Measurements from ENCODE around the gene TSKS.

DNA sequence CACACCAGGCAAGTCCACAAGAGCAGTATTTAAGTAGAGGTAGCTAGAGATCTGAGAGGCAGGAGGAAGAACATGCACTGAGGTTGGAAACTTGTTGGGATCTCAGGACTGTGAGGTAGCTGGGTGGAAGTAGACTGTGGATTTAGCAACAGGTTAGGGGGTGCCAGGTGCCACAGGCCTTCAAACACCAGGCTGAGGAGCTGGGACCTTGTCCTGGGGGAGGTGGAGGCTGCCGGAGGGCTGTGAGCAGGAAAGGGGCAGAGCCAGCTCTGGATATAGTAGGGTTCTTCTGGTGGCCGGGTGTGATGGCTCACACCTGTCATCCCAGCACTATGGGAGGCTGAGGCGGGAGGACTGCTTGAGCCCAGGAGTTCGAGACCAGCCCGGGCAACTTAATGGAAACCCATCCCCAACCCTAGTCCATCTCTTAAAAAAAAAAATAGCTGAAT is 46.9 kb upstream of the TSKS start:
- TF ChIP-seq, protein P1, sequence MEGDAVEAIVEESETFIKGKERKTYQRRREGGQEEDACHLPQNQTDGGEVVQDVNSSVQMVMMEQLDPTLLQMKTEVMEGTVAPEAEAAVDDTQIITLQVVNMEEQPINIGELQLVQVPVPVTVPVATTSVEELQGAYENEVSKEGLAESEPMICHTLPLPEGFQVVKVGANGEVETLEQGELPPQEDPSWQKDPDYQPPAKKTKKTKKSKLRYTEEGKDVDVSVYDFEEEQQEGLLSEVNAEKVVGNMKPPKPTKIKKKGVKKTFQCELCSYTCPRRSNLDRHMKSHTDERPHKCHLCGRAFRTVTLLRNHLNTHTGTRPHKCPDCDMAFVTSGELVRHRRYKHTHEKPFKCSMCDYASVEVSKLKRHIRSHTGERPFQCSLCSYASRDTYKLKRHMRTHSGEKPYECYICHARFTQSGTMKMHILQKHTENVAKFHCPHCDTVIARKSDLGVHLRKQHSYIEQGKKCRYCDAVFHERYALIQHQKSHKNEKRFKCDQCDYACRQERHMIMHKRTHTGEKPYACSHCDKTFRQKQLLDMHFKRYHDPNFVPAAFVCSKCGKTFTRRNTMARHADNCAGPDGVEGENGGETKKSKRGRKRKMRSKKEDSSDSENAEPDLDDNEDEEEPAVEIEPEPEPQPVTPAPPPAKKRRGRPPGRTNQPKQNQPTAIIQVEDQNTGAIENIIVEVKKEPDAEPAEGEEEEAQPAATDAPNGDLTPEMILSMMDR (conservative IDR thresholded peaks at IDR 0.05 in 1 of 2, IDR thresholded peaks at IDR 0.05 in 1 of 2; ENCODE audit: low read depth in 1 of 2, low read length in 2 of 2), result no peak
- no peak for TF ChIP-seq EZH2 (IDR thresholded peaks at IDR 0.05; ENCODE audit: low read length, missing control alignments)

Measured in fibroblast of lung (primary cell).